Loucy (cell line): Measurements from ENCODE around the gene SLC19A3.

Source experiments
- H2AFZ ChIP-seq: fragments of 200-600 bp; sonication (generic); 2 replicates; pipeline ENCODE4 v1.6.0; 2016; ENCODE audit warnings: antibody characterized with exemption, mild to moderate bottlenecking, low read length, moderate library complexity
- H3F3A ChIP-seq: fragments of 200-600 bp; 2 replicates; pipeline ENCODE4 v1.6.0; 2016; ENCODE audit warnings: antibody characterized with exemption, low read depth, mild to moderate bottlenecking
- H3K27me3 ChIP-seq: fragments of 200-600 bp; sonication (generic); 2 replicates; pipeline ENCODE4 v1.6.1; 2014; ENCODE audit warnings: low read length, mild to moderate bottlenecking; ENCODE audit not compliant: insufficient read depth, poor library complexity, severe bottlenecking
- H3K36me3 ChIP-seq: fragments of 200-600 bp; sonication (generic); 2 replicates; pipeline ENCODE4 v1.6.1; 2016; ENCODE audit warnings: low read length; ENCODE audit not compliant: insufficient read depth
- H3K4me1 ChIP-seq: fragments of 200-600 bp; sonication (generic); 2 replicates; pipeline ENCODE4 v1.5.1; 2014; ENCODE audit warnings: low read length, mild to moderate bottlenecking; ENCODE audit not compliant: insufficient read depth, poor library complexity, severe bottlenecking
- H3K4me2 ChIP-seq: fragments of 200-600 bp; sonication (generic); 2 replicates; pipeline ENCODE4 v1.6.0; 2014; ENCODE audit warnings: antibody characterized with exemption, low read length, low read depth, mild to moderate bottlenecking; ENCODE audit not compliant: poor library complexity, severe bottlenecking
- H3K4me3 ChIP-seq: fragments of 200-600 bp; sonication (generic); 2 replicates; pipeline ENCODE4 v1.5.1; 2014; ENCODE audit warnings: low read length, mild to moderate bottlenecking, mixed read lengths; ENCODE audit not compliant: poor library complexity, severe bottlenecking
- H3K79me2 ChIP-seq: fragments of 200-600 bp; sonication (generic); 2 replicates; pipeline ENCODE4 v1.6.1; 2014; ENCODE audit warnings: low read length; ENCODE audit not compliant: insufficient read depth
- H3K9ac ChIP-seq: fragments of 200-600 bp; sonication (generic); 2 replicates; pipeline ENCODE4 v1.6.0; 2014; ENCODE audit warnings: mild to moderate bottlenecking, low read depth, low read length, moderate library complexity; ENCODE audit not compliant: poor library complexity, severe bottlenecking
- H3K9me2 ChIP-seq: fragments of 200-600 bp; sonication (generic); replicated peaks from 2 replicates; pipeline ENCODE4 v1.6.1; 2016; ENCODE audit warnings: low read depth, low read length, mixed read lengths
- H3K9me3 ChIP-seq: fragments of 200-600 bp; sonication (generic); 2 replicates; pipeline ENCODE4 v1.6.1; 2014; ENCODE audit warnings: mild to moderate bottlenecking, antibody characterized with exemption, low read length, low read depth; ENCODE audit not compliant: insufficient read depth
- H4K20me1 ChIP-seq: fragments of 200-600 bp; sonication (generic); 2 replicates; pipeline ENCODE4 v1.6.0; 2014; ENCODE audit warnings: antibody characterized with exemption, low read length, mild to moderate bottlenecking; ENCODE audit not compliant: insufficient read depth, poor library complexity, severe bottlenecking
- CTCF ChIP-seq: fragments of 200-600 bp; sonication (generic); conservative IDR thresholded peaks from 2 replicates; pipeline ENCODE4 v1.5.1; 2014; ENCODE audit warnings: mild to moderate bottlenecking, antibody characterized with exemption, low read length
- EZH2phosphoT487 ChIP-seq: fragments of 200-600 bp; IDR thresholded peaks from 2 replicates; pipeline ENCODE4 v1.6.1; 2018; ENCODE audit warnings: antibody characterized with exemption, mild to moderate bottlenecking, moderate library complexity, borderline replicate concordance

SLC19A3 gene

GRCh38 chr2:227665189-227665940 lies 52.5 kb downstream of the SLC19A3 start:
- Histone ChIP-seq H4K20me1 (no peaks in the 10 kb centered on the region), H3K9me3 (no peaks in the 10 kb centered on the region), H3K4me2 (no peak overlapping the region), H3K4me3 (no peak overlapping the region), H3K9me2 (no peaks in the 10 kb centered on the region), H3K27me3 (no peaks in the 10 kb centered on the region), H3K9ac (no peak overlapping the region), H3K4me1 (no peaks in the 10 kb centered on the region), H3F3A (no peaks in the 10 kb centered on the region), H3K79me2 (no peaks in the 10 kb centered on the region), H3K36me3 (no peaks in the 10 kb centered on the region), H2AFZ (no peak overlapping the region)
- no peak for TF ChIP-seq EZH2phosphoT487
- TF ChIP-seq CTCF = no peak

GRCh38 chr2:227661827-227662226 lies 56.0 kb downstream of the SLC19A3 start:
- H2AFZ ChIP-seq = no peak overlapping the region
- H3K79me2 ChIP-seq = no peaks in the 10 kb centered on the region
- no peaks in the 10 kb centered on the region for H3K9me2 ChIP-seq
- TF ChIP-seq CTCF (no peak), EZH2phosphoT487 (no peak)
- H3K9ac ChIP-seq = no peak overlapping the region
- no peak overlapping the region for H3K4me3 ChIP-seq
- no peaks in the 10 kb centered on the region for H3K27me3 ChIP-seq
- no peaks in the 10 kb centered on the region for H3F3A ChIP-seq
- H3K9me3 ChIP-seq = no peaks in the 10 kb centered on the region
- no peaks in the 10 kb centered on the region for H3K36me3 ChIP-seq
- H3K4me1 ChIP-seq = no peaks in the 10 kb centered on the region
- no peak overlapping the region for H3K4me2 ChIP-seq
- H4K20me1 ChIP-seq = no peaks in the 10 kb centered on the region

- no peaks in the 10 kb centered on the region for H3F3A ChIP-seq
- no peaks in the 10 kb centered on the region for H3K36me3 ChIP-seq
- H4K20me1 ChIP-seq = no peaks in the 10 kb centered on the region
- no peak overlapping the region for H3K4me3 ChIP-seq
- H3K9me3 ChIP-seq = no peaks in the 10 kb centered on the region
- TF ChIP-seq EZH2phosphoT487 (no peak), CTCF (no peak)
- H3K4me2 ChIP-seq = no peak overlapping the region
- no peak overlapping the region for H2AFZ ChIP-seq
- no peaks in the 10 kb centered on the region for H3K79me2 ChIP-seq
- H3K9ac ChIP-seq = no peak overlapping the region
- H3K9me2 ChIP-seq = no peaks in the 10 kb centered on the region
- no peaks in the 10 kb centered on the region for H3K4me1 ChIP-seq
- no peaks in the 10 kb centered on the region for H3K27me3 ChIP-seq
These were observed 56.7 kb downstream of the SLC19A3 start for GRCh38 chr2:227661025-227661649.
